Liver (tissue), 9 donors: ENCODE results near the gene PWWP2B. TPM values are rescaled to one million over a fixed set of nuclear protein-coding genes. Genes with fewer than 3 reads are reported as not detected.

Experiments
- DNase-seq: peaks from one replicate; pipeline ENCODE4 v3.0.0-alpha.2; 2017; ENCODE audit warnings: low spot score
- H3K27ac ChIP-seq, 2 donors: one replicate each; pipeline ENCODE4 v1.7.0; 2013; ENCODE audit warnings: inconsistent platforms in 2 of 2, low read length in 2 of 2, control low read depth in 1 of 2, low read depth in 1 of 2, mild to moderate bottlenecking in 1 of 2
- H3K27me3 ChIP-seq, 4 donors: one replicate each; pipeline versions ENCODE4 v1.6.1 to v1.7.0; 2013; ENCODE audit warnings: low read length in 3 of 4, inconsistent platforms in 1 of 4, mild to moderate bottlenecking in 1 of 4, moderate library complexity in 1 of 4; ENCODE audit not compliant: control insufficient read depth in 4 of 4, insufficient read depth in 4 of 4
- H3K36me3 ChIP-seq, 4 donors: one replicate each; pipeline versions ENCODE4 v1.6.1 to v1.7.0; 2013; ENCODE audit warnings: low read length in 3 of 4, mild to moderate bottlenecking in 3 of 4, low read depth in 1 of 4, moderate library complexity in 1 of 4; ENCODE audit not compliant: control insufficient read depth in 4 of 4, insufficient read depth in 3 of 4
- H3K4me1 ChIP-seq, 4 donors: one replicate each; pipeline versions ENCODE4 v1.6.1 to v1.7.0; 2013; ENCODE audit warnings: low read length in 3 of 4, mild to moderate bottlenecking in 3 of 4, moderate library complexity in 1 of 4; ENCODE audit not compliant: control insufficient read depth in 4 of 4, insufficient read depth in 4 of 4
- H3K4me3 ChIP-seq, 3 donors: one replicate each; pipeline versions ENCODE4 v1.6.1 to v1.7.0; 2013; ENCODE audit warnings: low read length in 3 of 3, control low read depth in 1 of 3, low read depth in 1 of 3, mild to moderate bottlenecking in 1 of 3
- H3K9ac ChIP-seq, 2 donors: one replicate each; pipeline ENCODE4 v1.7.0; 2013; ENCODE audit warnings: low read length in 2 of 2, mild to moderate bottlenecking in 2 of 2, moderate library complexity in 2 of 2, control low read depth in 1 of 2, low read depth in 1 of 2
- H3K9me3 ChIP-seq, 4 donors: one replicate each; pipeline versions ENCODE4 v1.6.1 to v1.7.0; 2013; ENCODE audit warnings: low read length in 3 of 4; ENCODE audit not compliant: control insufficient read depth in 4 of 4
- CTCF ChIP-seq: fragments of 150-350 bp; IDR thresholded peaks from 2 replicates; pipeline ENCODE4 v1.5.1; 2017; ENCODE audit warnings: improper control_type of control experiment, low read depth, low read length; ENCODE audit not compliant: missing input control
- EGR1 ChIP-seq, 2 donors: IDR thresholded peaks; 2 replicates each; pipeline ENCODE4 v1.6.1; 2016 to 2018; ENCODE audit warnings: antibody characterized with exemption in 2 of 2, low read depth in 2 of 2
- FOXA1 ChIP-seq: IDR thresholded peaks from 2 replicates; pipeline ENCODE4 v1.6.1; 2016; ENCODE audit warnings: antibody characterized with exemption
- FOXA2 ChIP-seq: IDR thresholded peaks from 2 replicates; pipeline ENCODE4 v1.6.1; 2016; ENCODE audit warnings: antibody characterized with exemption
- GABPA ChIP-seq, 2 donors: IDR thresholded peaks in 1 of 2; conservative IDR thresholded peaks in 1 of 2; 2 replicates each; pipeline ENCODE4 v1.6.1; 2016; ENCODE audit warnings: antibody characterized with exemption in 2 of 2, mild to moderate bottlenecking in 1 of 2, moderate library complexity in 1 of 2
- HNF4A ChIP-seq, 2 donors: conservative IDR thresholded peaks; 2 replicates each; pipeline ENCODE4 v1.6.1; 2016; ENCODE audit warnings: antibody characterized with exemption in 2 of 2, mild to moderate bottlenecking in 2 of 2
- HNF4G ChIP-seq: IDR thresholded peaks from 2 replicates; pipeline ENCODE4 v1.6.1; 2016; ENCODE audit warnings: antibody characterized with exemption
- JUND ChIP-seq, 2 donors: IDR thresholded peaks; 2 replicates each; pipeline ENCODE4 v1.6.1; 2016; ENCODE audit warnings: antibody characterized with exemption in 2 of 2
- MAX ChIP-seq: IDR thresholded peaks from 2 replicates; pipeline ENCODE4 v1.6.1; 2016; ENCODE audit warnings: antibody characterized with exemption
- NR2F2 ChIP-seq: IDR thresholded peaks from 2 replicates; pipeline ENCODE4 v1.6.1; 2016; ENCODE audit warnings: antibody characterized with exemption
- RAD21 ChIP-seq, 2 donors: IDR thresholded peaks; 2 replicates each; pipeline ENCODE4 v1.6.1; 2016; ENCODE audit warnings: antibody characterized with exemption in 2 of 2, mild to moderate bottlenecking in 2 of 2
- REST ChIP-seq: IDR thresholded peaks from 2 replicates; pipeline ENCODE4 v1.6.1; 2016; ENCODE audit warnings: antibody characterized with exemption, mild to moderate bottlenecking
- RXRA ChIP-seq, 2 donors: IDR thresholded peaks; 2 replicates each; pipeline ENCODE4 v1.6.1; 2017 to 2018; ENCODE audit warnings: antibody characterized with exemption in 2 of 2, mild to moderate bottlenecking in 1 of 2
- SP1 ChIP-seq: IDR thresholded peaks from 2 replicates; pipeline ENCODE4 v1.6.1; 2018; ENCODE audit warnings: antibody characterized with exemption, mild to moderate bottlenecking
- TAF1 ChIP-seq: conservative IDR thresholded peaks from 2 replicates; pipeline ENCODE4 v1.6.1; 2016; ENCODE audit warnings: antibody characterized with exemption, mild to moderate bottlenecking
- YY1 ChIP-seq: IDR thresholded peaks from 2 replicates; pipeline ENCODE4 v1.6.1; 2016; ENCODE audit warnings: antibody characterized with exemption, mild to moderate bottlenecking
- ZBTB33 ChIP-seq: IDR thresholded peaks from 2 replicates; pipeline ENCODE4 v1.6.1; 2016; ENCODE audit warnings: antibody characterized with exemption
- WGBS: extraction: QIAGEN DNeasy Blood & Tissue Kit; methylation state at CpG from one replicate; pipeline ENCODE4 v1.1.7; 2013; 5-methylcytosine and 5-hydroxymethylcytosine counted together
- polyA plus RNA-seq, 2 donors: library from polyadenylated mRNA; stranded (reverse) in 1 of 2; unstranded in 1 of 2; fragments of 200-250 nt in 1 of 2; fragments of >200 nt in 1 of 2; fragmentation: Nextera tagmentation in 1 of 2; extraction: Ambion mirVana in 1 of 2; gene quantifications; one replicate each; pipeline versions ENCODE4 v1.2.1 to v1.2.3, GENCODE V29; 2013 to 2015
- total RNA-seq, 2 donors: library from RNA; depleted of rRNA; stranded (reverse); fragments of >200 nt; gene quantifications; one replicate each; pipeline ENCODE4 v1.2.3, GENCODE V29; 2014
- donor health status: healthy.
- donor health status: healthy.
- donor health status: healthy.
- donor health status: healthy.
- donor health status: healthy.

PWWP2B gene
- total and polyA plus RNA-seq, 4 donors = 0.75 to 4.2 (median 3.6) TPM

- Histone ChIP-seq H3K9ac (no peak overlapping the region), H3K27me3 (no peaks in the 10 kb centered on the region), H3K4me3 (no peak overlapping the region), H3K9me3 (no peaks in the 10 kb centered on the region), H3K4me1 (no peaks in the 10 kb centered on the region), H3K36me3 (no peaks in the 10 kb centered on the region), H3K27ac (no peak overlapping the region)
- no peak for DNase-seq
- WGBS = 91% methylated on average over 8 of the region's 8 CpGs
- TF ChIP-seq ZBTB33 (no peak), FOXA2 (no peak), TAF1 (no peak), CTCF (no peak), REST (no peak), YY1 (no peak), FOXA1 (no peak), HNF4A (conservative IDR thresholded peaks at IDR 0.05) (no peak), GABPA (IDR thresholded peaks at IDR 0.05 in 1 of 2, conservative IDR thresholded peaks at IDR 0.05 in 1 of 2) (no peak), JUND (IDR thresholded peaks at IDR 0.05) (no peak), RAD21 (IDR thresholded peaks at IDR 0.05) (no peak), RXRA (IDR thresholded peaks at IDR 0.05) (no peak), NR2F2 (no peak), HNF4G (no peak), MAX (no peak), SP1 (no peak)
These were observed 33.3 kb downstream of the PWWP2B start for GRCh38 chr10:132430231-132430743.

GRCh38 chr10:132430861-132431271 lies 33.9 kb downstream of the PWWP2B start:
- H3K9me3 ChIP-seq = no peaks in the 10 kb centered on the region
- 90% methylated on average over 8 of the region's 8 CpGs for WGBS
- no peak overlapping the region for H3K9ac ChIP-seq
- no peak overlapping the region for H3K4me3 ChIP-seq
- no peaks in the 10 kb centered on the region for H3K4me1 ChIP-seq
- no peaks in the 10 kb centered on the region for H3K36me3 ChIP-seq
- no peak for DNase-seq
- no peaks in the 10 kb centered on the region for H3K27me3 ChIP-seq
- no peak overlapping the region for H3K27ac ChIP-seq
- TF ChIP-seq REST = no peak
- TF ChIP-seq HNF4A (conservative IDR thresholded peaks at IDR 0.05) = no peak
- TF ChIP-seq SP1 = no peak
- no peak for TF ChIP-seq YY1
- TF ChIP-seq EGR1 (IDR thresholded peaks at IDR 0.05; ENCODE audit: low read depth in 2 of 2) = no peak
- TF ChIP-seq HNF4G = no peak
- no peak for TF ChIP-seq CTCF
- no peak for TF ChIP-seq TAF1
- TF ChIP-seq FOXA2 = no peak
- no peak for TF ChIP-seq NR2F2
